ENCODE results near the gene CARD18.
"Not testable (repeated sequence)": the region's sequence is repeated elsewhere in the genome, so short reads cannot be mapped to it uniquely, and the experiment has no call there.

CARD18 gene

GRCh38 chr11:105104292-105104691, 35.3 kb downstream of the CARD18 start:
- H3K4me3 ChIP-seq (ENCODE audit: low read depth, low read length), result no peak overlapping the region
- TF ChIP-seq CTCF (IDR thresholded peaks at IDR 0.05; ENCODE audit: low read depth, low read length), result no peak

DNA sequence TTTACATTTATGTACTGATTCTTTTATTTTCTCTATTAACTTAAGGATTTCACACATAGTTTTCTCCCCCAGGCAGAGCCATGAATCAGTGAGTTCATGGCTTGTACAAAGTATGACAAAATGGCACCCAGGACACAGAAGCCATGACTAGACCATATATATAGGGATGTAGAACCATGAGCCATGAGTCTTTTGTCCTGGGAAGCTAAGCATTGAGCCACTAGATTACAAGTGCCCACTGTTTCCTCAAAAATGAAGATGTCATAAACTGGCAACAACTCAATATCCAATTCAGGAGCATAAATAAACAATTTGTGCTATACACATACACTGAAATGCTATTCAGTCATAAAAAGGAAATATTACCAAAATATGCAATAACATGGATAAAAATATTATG, 36.2 kb downstream of the CARD18 start:
- no peak overlapping the region for H3K4me3 ChIP-seq (ENCODE audit: low read depth, low read length)
- no peak for TF ChIP-seq CTCF (IDR thresholded peaks at IDR 0.05; ENCODE audit: low read depth, low read length)

DNA sequence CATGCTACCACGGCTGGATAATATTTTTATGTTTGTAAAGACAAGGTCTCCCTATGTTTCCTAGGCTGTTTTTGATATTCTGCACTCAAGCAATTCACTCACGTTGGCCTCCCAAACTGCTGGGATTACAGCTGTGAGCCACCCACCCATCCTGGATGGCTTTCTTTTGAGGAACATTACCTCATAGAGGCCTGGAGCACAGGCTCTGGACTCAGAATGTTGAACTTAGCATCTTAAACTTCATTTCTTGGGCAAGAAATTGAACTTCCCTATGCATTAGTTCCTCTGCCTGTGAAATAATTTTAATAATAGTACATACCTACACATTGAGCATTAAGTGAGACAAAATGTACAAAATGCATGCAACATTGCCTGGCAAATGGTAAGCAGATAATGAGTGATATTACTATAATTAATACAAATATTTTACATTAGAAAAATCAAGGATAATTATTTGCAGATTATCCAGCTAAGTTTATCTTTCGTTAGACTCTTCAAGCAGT, 37.4 kb downstream of the CARD18 start:
- not testable (repeated sequence) for H3K4me3 ChIP-seq (ENCODE audit: low read depth, low read length)

- H3K4me3 ChIP-seq (ENCODE audit: low read depth, low read length), result no peak overlapping the region
- no peak for TF ChIP-seq CTCF (IDR thresholded peaks at IDR 0.05; ENCODE audit: low read depth, low read length)
Measured at GRCh38 chr11:105100981-105101630, 38.5 kb downstream of the CARD18 start.

- no peak overlapping the region for H3K4me3 ChIP-seq (ENCODE audit: low read depth, low read length)
- no peak for TF ChIP-seq CTCF (IDR thresholded peaks at IDR 0.05; ENCODE audit: low read depth, low read length)
Measured at GRCh38 chr11:105100206-105100605, 39.4 kb downstream of the CARD18 start.

GRCh38 chr11:105099594-105099993, 40.0 kb downstream of the CARD18 start:
- H3K4me3 ChIP-seq (ENCODE audit: low read depth, low read length), result not testable (repeated sequence)

DNA sequence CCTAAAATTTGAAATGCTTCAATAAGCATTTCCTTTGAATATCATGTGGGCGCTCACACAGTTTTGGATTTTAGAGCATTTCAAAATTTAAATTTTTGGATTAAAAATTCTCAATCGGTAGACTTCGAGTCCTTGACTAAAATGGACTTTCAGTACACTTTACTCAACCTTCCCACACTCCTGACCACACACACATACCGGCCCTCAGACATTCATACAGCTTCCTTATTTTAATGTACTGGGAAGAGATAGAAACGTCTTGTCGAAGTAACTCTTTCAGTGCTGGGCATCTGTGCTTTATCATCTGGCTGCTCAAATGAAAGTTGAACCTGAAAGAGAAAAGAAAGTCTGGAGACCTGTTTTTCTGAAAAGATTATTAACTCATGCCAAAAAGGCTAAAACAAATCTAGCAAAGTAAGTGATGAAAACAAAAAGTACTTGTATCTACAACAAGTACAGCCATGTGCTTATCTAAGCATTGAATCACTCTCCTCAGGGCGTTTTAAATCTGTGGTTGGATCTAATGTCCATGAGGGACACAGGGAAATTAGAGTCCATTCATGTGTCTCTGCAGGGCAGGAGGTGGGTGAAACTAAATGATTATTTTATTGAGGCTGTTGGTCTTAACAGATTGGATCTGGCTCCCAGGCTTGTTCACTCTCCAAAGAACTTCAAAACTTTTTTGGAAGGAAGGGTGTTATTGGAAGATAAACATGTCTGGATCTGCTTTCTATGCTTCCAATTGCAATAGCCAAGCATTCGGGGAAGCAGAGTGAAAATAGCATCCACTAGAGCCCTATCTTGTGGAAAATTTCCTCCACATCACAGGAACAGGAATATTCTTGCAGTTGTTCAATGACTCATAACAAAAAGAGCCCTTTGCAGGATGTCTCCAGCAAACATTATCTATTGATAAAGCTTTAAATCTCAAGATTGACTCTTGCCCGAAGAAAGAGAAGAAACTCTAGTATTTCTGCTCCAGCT, 47.0 kb downstream of the CARD18 start:
- no peak for TF ChIP-seq CTCF (IDR thresholded peaks at IDR 0.05; ENCODE audit: low read depth, low read length)
- no peak overlapping the region for H3K4me3 ChIP-seq (ENCODE audit: low read depth, low read length)

All from WI38 (cell line).